ENCODE measurements around the gene TRIOBP.

- TF ChIP-seq CTCF (conservative IDR thresholded peaks at IDR 0.05; ENCODE audit: low read depth, low read length) (no peak), POLR2A (IDR thresholded peaks at IDR 0.05; ENCODE audit: low read depth, low read length) (no peak)
Observed at GRCh38 chr22:37714634-37715033, 17.8 kb downstream of the TRIOBP start.

All from IMR-90 (cell line).